Neural progenitor cell (in vitro differentiated cells): ENCODE data around the gene CCDC136. TPM values are rescaled to one million over a fixed set of nuclear protein-coding genes. Genes with fewer than 3 reads are reported as not detected.

Experiments
- DNase-seq: peaks from one replicate; pipeline ENCODE4 v3.0.0-alpha.2; 2016; ENCODE audit warnings: low spot score
- H2AFZ ChIP-seq: fragments of 200-600 bp; sonication (generic); replicated peaks from 2 replicates; pipeline ENCODE4 v1.6.1; 2016; ENCODE audit warnings: antibody characterized with exemption
- H3F3A ChIP-seq: fragments of 200-600 bp; sonication (generic); 2 replicates; pipeline ENCODE4 v1.6.1; 2016; ENCODE audit warnings: antibody characterized with exemption, low read depth
- H3K27ac ChIP-seq: fragments of 200-600 bp; sonication (generic); 2 replicates; pipeline ENCODE4 v1.5.1; 2016; ENCODE audit warnings: mild to moderate bottlenecking
- H3K27me3 ChIP-seq: fragments of 200-600 bp; sonication (generic); 2 replicates; pipeline ENCODE4 v1.6.1; 2016; ENCODE audit warnings: mild to moderate bottlenecking, moderate library complexity
- H3K36me3 ChIP-seq: fragments of 200-600 bp; sonication (generic); 2 replicates; pipeline ENCODE4 v1.5.1; 2016
- H3K4me1 ChIP-seq: fragments of 200-600 bp; sonication (generic); 2 replicates; pipeline ENCODE4 v1.6.1; 2016; ENCODE audit warnings: mixed run types
- H3K4me2 ChIP-seq: fragments of 200-600 bp; sonication (generic); 2 replicates; pipeline ENCODE4 v1.6.1; 2016
- H3K4me3 ChIP-seq: fragments of 200-600 bp; sonication (generic); 2 replicates; pipeline ENCODE4 v1.5.1; 2016
- H3K79me2 ChIP-seq: fragments of 200-600 bp; sonication (generic); 2 replicates; pipeline ENCODE4 v1.6.1; 2016; ENCODE audit warnings: low read depth
- H3K9ac ChIP-seq: fragments of 200-600 bp; sonication (generic); 2 replicates; pipeline ENCODE4 v1.6.1; 2016
- H3K9me3 ChIP-seq: fragments of 200-600 bp; sonication (generic); 2 replicates; pipeline ENCODE4 v1.5.1; 2016; ENCODE audit warnings: low read depth
- H4K20me1 ChIP-seq: fragments of 200-600 bp; sonication (generic); 2 replicates; pipeline ENCODE4 v1.6.1; 2016; ENCODE audit warnings: low read depth
- H3K27ac Mint-ChIP-seq: 3 replicates; pipeline ENCODE4 v1.8.0; 2021; ENCODE audit warnings: mixed read lengths
- H3K27me3 Mint-ChIP-seq: 2 replicates; pipeline ENCODE4 v1.8.0; 2022; ENCODE audit warnings: low read depth, mild to moderate bottlenecking, inconsistent platforms, moderate library complexity, mixed read lengths; ENCODE audit not compliant: insufficient read depth
- H3K36me3 Mint-ChIP-seq: 3 replicates; pipeline ENCODE4 v1.8.0; 2021; ENCODE audit warnings: mixed read lengths
- H3K4me1 Mint-ChIP-seq: 3 replicates; pipeline ENCODE4 v1.8.0; 2021; ENCODE audit warnings: mixed read lengths
- H3K4me3 Mint-ChIP-seq: 3 replicates; pipeline ENCODE4 v1.8.0; 2021; ENCODE audit warnings: mild to moderate bottlenecking, moderate library complexity, mixed read lengths
- H3K9me3 Mint-ChIP-seq: 3 replicates; pipeline ENCODE4 v1.8.0; 2020; ENCODE audit warnings: mixed read lengths
- CTCF ChIP-seq: fragments of 200-600 bp; sonication (generic); IDR thresholded peaks from 2 replicates; pipeline ENCODE4 v1.5.1; 2017; ENCODE audit warnings: antibody characterized with exemption, mild to moderate bottlenecking
- EZH2 ChIP-seq: fragments of 200-600 bp; sonication (generic); IDR thresholded peaks from 2 replicates; pipeline ENCODE4 v1.6.1; 2017; ENCODE audit warnings: antibody characterized with exemption, mild to moderate bottlenecking, moderate library complexity
- EZH2phosphoT487 ChIP-seq: fragments of 200-600 bp; sonication (generic); IDR thresholded peaks from 2 replicates; pipeline ENCODE4 v1.6.1; 2017; ENCODE audit warnings: antibody characterized with exemption
- total RNA-seq: library from RNA; depleted of rRNA; stranded (reverse); fragments of >200 nt; gene quantifications from 2 replicates; pipeline ENCODE4 v1.2.3, GENCODE V29; 2015; ENCODE audit warnings: low replicate concordance

CCDC136 gene
- total RNA-seq, 1 donor from 2014 or later = 93.6 TPM

GRCh38 chr7:128858380-128859231 is 66.8 kb downstream of the CCDC136 start:
- no peaks in the 10 kb centered on the region for H3F3A ChIP-seq
- TF ChIP-seq EZH2phosphoT487 (no peak), EZH2 (no peak), CTCF (no peak)
- H2AFZ ChIP-seq = no peak overlapping the region
- H3K9me3 Mint-ChIP-seq = no peaks in the 10 kb centered on the region
- peaks cover 5% of the 10 kb centered on the region for H4K20me1 ChIP-seq
- H3K4me1 ChIP-seq = peaks cover 1% of the 10 kb centered on the region
- peaks cover 8% of the 10 kb centered on the region for H3K79me2 ChIP-seq
- no peaks in the 10 kb centered on the region for H3K27me3 ChIP-seq
- H3K4me3 Mint-ChIP-seq = no peak overlapping the region
- H3K27ac Mint-ChIP-seq = peak overlapping the region; percentile 82
- no peak overlapping the region for H3K9ac ChIP-seq
- no peak overlapping the region for H3K4me2 ChIP-seq
- peaks cover 19% of the 10 kb centered on the region for H3K4me1 Mint-ChIP-seq
- no peak overlapping the region for H3K27ac ChIP-seq
- no peak for DNase-seq
- H3K9me3 ChIP-seq = no peaks in the 10 kb centered on the region
- no peaks in the 10 kb centered on the region for H3K36me3 Mint-ChIP-seq
- no peak overlapping the region for H3K4me3 ChIP-seq
- no peaks in the 10 kb centered on the region for H3K36me3 ChIP-seq
- H3K27me3 Mint-ChIP-seq = peaks cover 15% of the 10 kb centered on the region

- Histone ChIP-seq H3K27me3 (no peaks in the 10 kb centered on the region), H3K36me3 (no peaks in the 10 kb centered on the region), H3K9ac (no peak overlapping the region), H3F3A (no peaks in the 10 kb centered on the region), H3K79me2 (peaks cover 14% of the 10 kb centered on the region), H3K9me3 (no peaks in the 10 kb centered on the region), H3K4me3 (no peak overlapping the region), H3K4me2 (no peak overlapping the region), H4K20me1 (peaks cover 11% of the 10 kb centered on the region), H2AFZ (no peak overlapping the region), H3K27ac (no peak overlapping the region), H3K4me1 (peaks cover 5% of the 10 kb centered on the region)
- TF ChIP-seq CTCF (no peak), EZH2phosphoT487 (no peak), EZH2 (no peak)
- Mint-ChIP-seq H3K9me3 (no peaks in the 10 kb centered on the region), H3K27ac (peak overlapping the region; percentile 82), H3K4me1 (peaks cover 23% of the 10 kb centered on the region), H3K27me3 (peaks cover 15% of the 10 kb centered on the region), H3K4me3 (peak overlapping the region; percentile 52), H3K36me3 (no peaks in the 10 kb centered on the region)
- no peak for DNase-seq
These were observed 67.7 kb downstream of the CCDC136 start for GRCh38 chr7:128859232-128860157.

GRCh38 chr7:128860158-128861073 is 68.6 kb downstream of the CCDC136 start:
- no peaks in the 10 kb centered on the region for H3K27me3 ChIP-seq
- peaks cover 11% of the 10 kb centered on the region for H4K20me1 ChIP-seq
- H2AFZ ChIP-seq = no peak overlapping the region
- peak overlapping the region; percentile 52 for H3K4me3 Mint-ChIP-seq
- H3K27ac ChIP-seq = no peak overlapping the region
- H3K36me3 Mint-ChIP-seq = peaks cover 3% of the 10 kb centered on the region
- peak; percentile 27 for DNase-seq
- no peak overlapping the region for H3K4me2 ChIP-seq
- H3K36me3 ChIP-seq = no peaks in the 10 kb centered on the region
- no peak overlapping the region for H3K4me3 ChIP-seq
- H3F3A ChIP-seq = no peaks in the 10 kb centered on the region
- peaks cover 23% of the 10 kb centered on the region for H3K4me1 Mint-ChIP-seq
- peaks cover 5% of the 10 kb centered on the region for H3K4me1 ChIP-seq
- peak overlapping the region; percentile 90 for H3K27ac Mint-ChIP-seq
- no peaks in the 10 kb centered on the region for H3K9me3 ChIP-seq
- H3K9ac ChIP-seq = no peak overlapping the region
- TF ChIP-seq EZH2phosphoT487 = no peak
- TF ChIP-seq CTCF = peak; percentile 27
- H3K27me3 Mint-ChIP-seq = peaks cover 13% of the 10 kb centered on the region
- no peaks in the 10 kb centered on the region for H3K9me3 Mint-ChIP-seq
- H3K79me2 ChIP-seq = peaks cover 14% of the 10 kb centered on the region
